Stimulated activated memory B cell treated with anti-CD40 and anti-IgM and Interleukin-4, amounts not matched to agents 10 μg/mL and 1 μg/mL and 100 μg/mL, for 72 hours (primary cell): ENCODE results near the gene BRF1.

ENCODE experiments used
- ATAC-seq: fragments of 150-1000 bp; cut with Tn5 transposase; 2 replicates; pipeline ENCODE4 v1.10.0; 2021
- H3K27ac Mint-ChIP-seq: one replicate; pipeline ENCODE4 v1.8.0; 2022; ENCODE audit warnings: mild to moderate bottlenecking, mixed read lengths
- H3K27me3 Mint-ChIP-seq: one replicate; pipeline ENCODE4 v1.8.0; 2022; ENCODE audit warnings: mixed read lengths
- H3K36me3 Mint-ChIP-seq: one replicate; pipeline ENCODE4 v1.8.0; 2022; ENCODE audit warnings: mixed read lengths
- H3K4me1 Mint-ChIP-seq: one replicate; pipeline ENCODE4 v1.8.0; 2022; ENCODE audit warnings: mixed read lengths
- H3K4me3 Mint-ChIP-seq: one replicate; pipeline ENCODE4 v1.8.0; 2022; ENCODE audit warnings: mild to moderate bottlenecking, moderate library complexity, mixed read lengths
- H3K9me3 Mint-ChIP-seq: one replicate; pipeline ENCODE4 v1.8.0; 2022; ENCODE audit warnings: mixed read lengths

The BRF1 gene

DNA sequence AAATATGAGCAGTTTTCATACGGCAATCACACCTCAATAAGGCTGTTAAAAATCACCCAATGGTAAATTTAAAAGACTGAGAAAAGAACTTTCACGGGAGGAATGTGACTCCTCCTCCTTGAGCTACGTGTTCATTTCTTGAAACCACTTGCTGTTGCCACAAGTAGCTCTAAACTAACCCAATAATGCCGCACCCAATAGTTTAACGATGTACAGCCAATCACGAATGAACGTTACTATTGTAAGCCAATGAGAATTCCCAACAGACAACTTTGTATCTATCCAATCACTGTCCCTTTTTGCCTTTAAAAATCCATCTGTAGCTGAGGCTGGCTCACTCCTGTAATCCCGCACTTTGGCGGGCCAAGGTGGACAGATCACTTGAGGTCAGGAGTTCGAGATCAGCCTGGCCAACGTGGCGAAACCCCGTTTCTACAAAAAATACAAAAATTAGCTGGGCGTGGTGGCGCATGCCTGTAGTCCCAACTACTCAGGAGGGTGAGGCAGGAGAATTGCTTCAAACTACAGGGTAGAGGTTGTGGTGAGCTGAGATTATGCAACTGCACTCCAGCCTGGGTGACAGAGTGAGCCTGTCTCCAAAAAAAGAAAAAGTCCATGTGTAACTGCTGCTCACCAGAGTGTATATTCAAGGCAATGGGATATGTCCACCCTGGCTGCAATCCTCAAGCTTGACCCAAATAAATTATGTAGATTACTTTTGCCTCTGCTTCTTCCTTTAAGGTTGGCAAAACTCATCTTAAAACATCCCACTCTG lies 76.8 kb downstream of the BRF1 start:
- Mint-ChIP-seq H3K36me3 (peaks cover 47% of the 10 kb centered on the region), H3K9me3 (no peaks in the 10 kb centered on the region), H3K4me1 (peaks cover 3% of the 10 kb centered on the region), H3K4me3 (no peak overlapping the region), H3K27ac (no peak overlapping the region), H3K27me3 (no peaks in the 10 kb centered on the region)
- ATAC-seq: no peak

DNA sequence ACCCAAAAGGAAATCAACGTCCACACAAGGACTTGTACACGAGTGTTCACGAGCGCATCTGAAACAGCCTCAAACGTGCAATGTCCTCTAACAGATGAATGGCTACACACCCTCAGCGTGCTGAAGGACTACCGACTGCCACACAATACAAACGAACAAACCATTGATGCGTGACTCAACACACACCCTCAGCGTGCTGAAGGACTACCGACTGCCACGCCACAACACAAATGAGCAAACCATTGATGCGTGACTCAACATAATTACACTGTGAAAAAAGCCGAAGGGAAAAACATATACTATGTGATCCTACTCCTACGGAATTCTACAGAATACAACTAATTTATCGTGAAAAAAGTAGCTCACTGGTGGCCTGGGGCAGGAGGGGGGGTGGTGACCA lies 77.5 kb downstream of the BRF1 start:
- H3K4me1 Mint-ChIP-seq: peaks cover 4% of the 10 kb centered on the region
- H3K27me3 Mint-ChIP-seq: no peaks in the 10 kb centered on the region
- peaks cover 54% of the 10 kb centered on the region for H3K36me3 Mint-ChIP-seq
- H3K9me3 Mint-ChIP-seq: no peaks in the 10 kb centered on the region
- ATAC-seq: no peak
- no peak overlapping the region for H3K4me3 Mint-ChIP-seq
- H3K27ac Mint-ChIP-seq: no peak overlapping the region

DNA sequence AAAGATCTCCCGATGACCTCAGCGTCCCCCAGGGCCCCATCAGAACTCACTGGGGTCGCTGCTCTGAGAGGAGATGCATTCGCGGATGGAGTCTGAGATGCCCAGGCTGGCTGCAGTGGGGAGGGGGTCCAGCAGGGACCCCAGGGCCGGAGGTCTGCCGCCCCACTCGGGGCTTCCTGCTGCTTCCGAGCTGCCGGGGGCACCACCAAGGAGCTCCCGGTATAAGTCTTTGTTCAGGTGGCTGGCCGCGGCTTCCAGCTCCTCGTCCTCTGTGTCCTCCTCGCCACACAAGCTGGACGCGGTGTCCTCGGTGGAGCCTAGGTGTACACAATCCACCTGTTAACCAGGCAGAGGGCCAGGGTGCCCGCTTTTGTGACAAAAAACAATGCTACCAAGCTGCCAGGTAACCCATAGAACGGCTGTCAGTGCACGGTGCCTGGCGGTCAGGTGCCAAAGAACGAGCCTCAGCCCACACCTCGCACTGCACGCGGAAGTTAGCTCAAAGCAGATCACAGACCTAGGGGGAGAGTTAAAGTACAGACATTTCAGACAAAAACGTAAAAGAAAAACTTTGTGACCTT lies 79.1 kb downstream of the BRF1 start:
- peaks cover 60% of the 10 kb centered on the region for H3K36me3 Mint-ChIP-seq
- H3K27me3 Mint-ChIP-seq: no peaks in the 10 kb centered on the region
- no peak overlapping the region for H3K27ac Mint-ChIP-seq
- peaks cover 4% of the 10 kb centered on the region for H3K4me1 Mint-ChIP-seq
- no peaks in the 10 kb centered on the region for H3K9me3 Mint-ChIP-seq
- H3K4me3 Mint-ChIP-seq: no peak overlapping the region
- no peak for ATAC-seq

DNA sequence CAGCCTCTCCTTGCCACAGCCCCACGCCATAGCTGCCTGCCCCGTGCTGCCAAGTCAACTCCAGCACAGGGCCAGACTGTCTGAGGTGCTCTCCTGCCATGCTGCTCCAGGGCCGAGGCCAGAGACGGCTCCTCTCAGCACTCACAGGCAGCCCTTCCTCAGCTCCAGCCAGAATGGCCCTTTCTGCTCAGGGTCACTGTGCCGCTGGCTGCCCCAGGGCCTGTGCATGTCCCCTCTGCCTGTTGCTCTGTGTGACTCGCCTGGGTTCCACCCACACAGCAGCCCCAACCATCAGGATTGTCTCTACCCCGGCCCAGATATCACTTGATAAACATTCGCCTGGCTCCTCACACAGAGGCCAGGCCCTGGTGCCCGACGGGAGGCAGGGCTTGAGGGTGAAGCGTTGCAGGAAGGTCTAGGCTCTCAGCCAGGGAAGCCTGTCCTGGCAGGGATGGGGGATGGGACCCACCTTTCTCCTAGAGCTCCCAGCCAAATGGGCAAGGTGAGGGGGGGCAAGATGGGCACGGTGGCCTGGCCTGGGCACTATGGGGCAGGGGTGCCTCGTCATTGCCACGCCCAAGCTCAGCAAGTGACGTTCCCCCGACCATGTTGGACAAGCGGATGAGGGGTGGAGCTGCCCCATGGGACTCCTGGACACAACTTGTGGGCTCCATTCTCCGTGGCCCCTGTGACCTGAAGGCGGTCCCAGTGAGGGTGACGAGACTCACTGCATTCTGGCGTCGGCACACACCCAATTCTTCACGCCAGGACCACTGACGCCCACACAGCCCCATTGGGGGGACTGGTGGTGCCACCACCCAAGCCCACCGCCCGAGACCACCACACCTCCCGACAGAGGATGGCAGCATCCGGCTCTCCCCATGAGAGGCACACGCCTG lies 79.9 kb downstream of the BRF1 start:
- Mint-ChIP-seq H3K27ac (no peak overlapping the region), H3K4me3 (no peak overlapping the region), H3K4me1 (peaks cover 4% of the 10 kb centered on the region), H3K27me3 (no peaks in the 10 kb centered on the region), H3K9me3 (no peaks in the 10 kb centered on the region), H3K36me3 (peaks cover 63% of the 10 kb centered on the region)
- ATAC-seq: no peak

DNA sequence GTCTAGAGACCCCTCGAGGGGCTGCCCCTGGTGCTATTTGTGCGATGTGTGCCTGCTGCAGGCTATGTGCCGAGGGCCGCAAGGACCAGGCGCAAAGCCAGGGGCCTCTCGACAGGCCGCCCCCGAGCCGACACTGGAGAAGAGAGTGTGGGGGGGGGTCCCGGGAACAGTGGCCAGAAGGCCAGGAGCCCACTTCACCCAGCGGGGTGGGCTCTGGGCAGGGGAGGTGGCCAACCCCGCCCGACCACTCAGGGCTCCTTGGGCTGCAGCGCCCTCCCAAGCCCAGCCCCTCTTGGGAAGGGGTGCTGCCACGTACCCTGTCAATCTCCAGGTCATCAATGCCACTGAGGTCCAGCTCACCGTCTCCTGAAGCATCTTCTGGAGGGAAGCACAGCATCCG lies 81.0 kb downstream of the BRF1 start:
- H3K4me3 Mint-ChIP-seq: no peak overlapping the region
- no peaks in the 10 kb centered on the region for H3K27me3 Mint-ChIP-seq
- peaks cover 63% of the 10 kb centered on the region for H3K36me3 Mint-ChIP-seq

DNA sequence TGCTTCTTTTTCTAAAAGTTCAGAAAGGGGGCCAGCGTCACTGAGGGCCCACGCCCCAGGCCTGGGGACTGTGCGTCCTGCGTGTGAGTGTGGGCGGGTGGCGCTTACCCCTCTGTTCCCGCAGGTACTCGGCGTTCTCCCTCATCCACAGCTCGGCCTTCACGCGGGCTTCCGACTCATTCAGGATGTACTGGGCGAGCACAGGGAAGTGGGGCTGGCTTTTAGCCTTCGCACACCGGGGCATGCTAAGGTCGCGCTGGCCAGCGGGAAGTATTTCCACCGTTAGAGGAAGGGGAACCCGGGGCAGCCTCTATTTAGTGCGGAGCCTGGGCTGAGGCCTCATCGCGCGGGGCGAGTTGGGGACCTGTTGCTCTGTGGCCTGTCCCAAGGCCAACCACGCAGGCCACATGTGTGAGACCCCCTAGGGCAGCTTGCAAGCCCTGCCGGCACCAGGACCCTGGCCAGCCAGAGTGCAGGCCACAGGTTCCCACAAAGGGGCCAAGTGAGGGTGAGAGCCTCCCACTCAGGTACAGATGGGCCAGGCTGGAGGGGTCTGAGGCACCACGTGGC lies 81.7 kb downstream of the BRF1 start:
- Mint-ChIP-seq H3K4me3 (no peak overlapping the region), H3K27me3 (no peaks in the 10 kb centered on the region), H3K27ac (no peak overlapping the region)

More for the DNA sequence above, 81.0 kb downstream of the BRF1 start:
- Mint-ChIP-seq H3K4me1 (peaks cover 10% of the 10 kb centered on the region), H3K27ac (no peak overlapping the region), H3K9me3 (no peaks in the 10 kb centered on the region)
- ATAC-seq: no peak

DNA sequence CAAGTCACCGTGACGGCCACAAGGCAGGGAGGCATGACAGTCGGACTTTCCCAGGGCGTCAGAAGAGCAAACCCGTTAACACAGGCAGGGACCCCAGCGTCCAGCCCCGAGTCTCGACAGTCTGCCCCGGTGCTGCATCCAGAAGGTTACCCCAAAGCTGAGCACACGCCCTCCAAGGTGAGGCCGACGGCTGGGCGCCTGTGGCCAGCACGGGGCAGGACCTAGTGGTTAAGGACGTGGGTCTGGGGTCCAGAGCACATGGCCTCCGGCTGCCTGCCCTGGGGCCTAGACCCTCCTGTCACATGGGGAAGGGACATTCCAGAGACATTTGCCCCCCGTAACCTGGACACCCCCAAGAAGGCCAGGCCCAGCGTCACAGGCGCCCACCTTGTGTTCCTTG lies 82.2 kb downstream of the BRF1 start:
- Mint-ChIP-seq H3K27me3 (no peaks in the 10 kb centered on the region), H3K36me3 (peaks cover 63% of the 10 kb centered on the region), H3K4me1 (peaks cover 10% of the 10 kb centered on the region), H3K9me3 (no peaks in the 10 kb centered on the region), H3K4me3 (no peak overlapping the region), H3K27ac (no peak overlapping the region)
- no peak for ATAC-seq

More for the DNA sequence above, 81.7 kb downstream of the BRF1 start:
- Mint-ChIP-seq H3K4me1 (peaks cover 10% of the 10 kb centered on the region), H3K36me3 (peaks cover 63% of the 10 kb centered on the region), H3K9me3 (no peaks in the 10 kb centered on the region)
- ATAC-seq: no peak

DNA sequence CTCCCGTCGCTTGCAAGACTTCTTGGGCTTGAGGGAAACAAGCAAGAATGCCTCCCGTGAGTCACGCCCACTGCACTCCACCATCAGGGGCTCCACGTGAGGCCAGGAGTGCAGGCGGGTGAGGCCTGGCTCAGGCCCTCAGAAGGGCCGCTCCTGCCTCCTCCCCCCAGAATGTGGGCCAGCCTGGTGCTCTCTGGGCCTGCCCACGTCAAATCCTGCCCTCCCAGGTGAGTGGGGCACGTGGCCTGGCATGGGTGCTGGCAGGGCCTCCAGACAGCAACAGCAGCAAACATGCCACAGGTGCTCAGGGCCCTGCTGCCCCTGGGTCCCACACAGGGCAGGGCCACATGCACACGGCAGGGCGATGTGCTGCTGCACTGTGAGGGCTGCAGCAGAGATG lies 83.0 kb downstream of the BRF1 start:
- ATAC-seq: no peak
- Mint-ChIP-seq H3K9me3 (no peaks in the 10 kb centered on the region), H3K4me3 (no peak overlapping the region), H3K27me3 (no peaks in the 10 kb centered on the region), H3K36me3 (peaks cover 55% of the 10 kb centered on the region), H3K4me1 (peaks cover 10% of the 10 kb centered on the region), H3K27ac (no peak overlapping the region)

DNA sequence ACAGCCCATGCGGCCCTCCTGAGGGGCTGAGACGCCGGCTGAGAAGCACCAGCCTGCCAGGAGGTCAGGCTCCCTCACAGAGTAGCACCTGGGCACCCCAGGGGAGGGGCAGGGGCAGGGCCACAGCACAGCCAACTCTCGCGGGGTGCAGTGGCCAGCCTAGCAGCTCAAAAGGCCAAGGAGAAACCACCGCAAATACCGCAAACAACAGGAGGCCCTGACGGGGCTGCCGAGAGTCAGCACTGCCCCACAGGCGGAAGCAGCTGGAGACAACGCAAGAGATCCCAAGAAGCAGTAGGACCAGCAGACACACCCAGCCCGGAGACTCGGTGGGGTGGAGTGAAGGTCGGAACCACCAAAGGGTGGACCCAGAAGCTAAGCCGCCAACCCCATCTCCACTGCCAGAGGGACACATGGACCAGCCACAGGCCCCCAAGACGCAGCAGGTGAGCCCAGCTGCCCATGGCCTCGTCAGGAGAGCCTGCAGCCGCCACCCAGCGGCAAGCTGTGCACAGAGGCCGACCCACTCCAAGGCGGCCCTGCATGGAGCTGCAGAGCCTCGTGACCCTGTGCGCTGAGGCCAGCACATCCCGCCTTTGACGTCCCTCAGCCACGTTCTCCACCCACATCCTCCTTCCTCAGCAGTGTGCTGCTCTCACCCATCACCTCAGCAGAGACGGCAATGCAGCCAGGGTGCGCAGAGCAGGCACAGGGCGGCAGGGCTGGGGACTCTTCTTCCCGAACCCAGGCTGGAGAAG lies 84.1 kb downstream of the BRF1 start:
- H3K4me1 Mint-ChIP-seq: peaks cover 10% of the 10 kb centered on the region
- no peak for ATAC-seq
- no peaks in the 10 kb centered on the region for H3K27me3 Mint-ChIP-seq
- H3K4me3 Mint-ChIP-seq: no peak overlapping the region
- H3K27ac Mint-ChIP-seq: no peak overlapping the region
- H3K36me3 Mint-ChIP-seq: peaks cover 45% of the 10 kb centered on the region
- H3K9me3 Mint-ChIP-seq: no peaks in the 10 kb centered on the region

DNA sequence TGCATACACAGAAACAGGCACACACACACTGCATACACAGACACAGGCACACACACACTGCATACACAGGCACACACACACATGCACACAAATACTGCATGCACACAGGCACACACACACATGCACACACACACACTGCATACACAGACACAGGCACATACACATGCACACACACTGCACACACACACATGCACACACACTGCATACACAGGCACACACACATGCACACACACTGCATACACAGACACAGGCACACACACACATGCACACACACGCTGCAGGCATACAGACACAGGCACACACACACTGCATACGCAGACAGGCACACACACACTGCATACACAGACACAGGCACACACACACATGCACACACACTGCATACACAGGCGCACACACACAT lies 85.2 kb downstream of the BRF1 start:
- Mint-ChIP-seq H3K4me3 (no peak overlapping the region), H3K36me3 (peaks cover 44% of the 10 kb centered on the region), H3K4me1 (peaks cover 10% of the 10 kb centered on the region), H3K27ac (no peak overlapping the region), H3K27me3 (no peaks in the 10 kb centered on the region), H3K9me3 (no peaks in the 10 kb centered on the region)
- ATAC-seq: no peak

DNA sequence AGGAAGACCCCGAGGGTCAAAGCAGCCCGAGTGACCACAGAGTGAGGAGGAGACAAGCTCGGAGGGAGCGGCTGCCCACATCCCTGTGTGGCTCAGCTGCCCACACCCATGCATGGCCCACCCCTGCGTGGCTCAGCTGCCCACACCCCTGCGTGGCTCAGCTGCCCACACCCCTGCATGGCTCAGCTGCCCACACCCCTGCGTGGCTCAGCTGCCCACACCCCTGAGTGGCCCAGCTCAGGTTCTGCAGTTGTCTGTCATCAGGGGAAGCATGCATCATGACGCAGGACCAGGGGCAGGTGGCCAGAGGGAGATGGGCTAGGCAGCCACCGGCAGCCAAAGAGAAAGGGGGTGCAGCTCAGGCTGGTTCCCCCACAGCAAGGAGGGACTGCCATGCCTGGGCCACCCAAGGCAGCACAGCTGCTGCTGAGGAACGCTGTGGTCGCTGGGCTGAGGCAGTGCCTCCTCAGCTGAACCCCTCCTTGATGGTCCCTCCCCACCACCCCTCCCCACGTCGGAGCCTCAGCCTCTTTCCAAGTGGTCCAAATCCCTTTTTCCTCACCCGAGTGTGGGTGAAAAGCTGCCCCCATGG lies 86.4 kb downstream of the BRF1 start:
- Mint-ChIP-seq H3K36me3 (peaks cover 47% of the 10 kb centered on the region), H3K4me1 (peaks cover 10% of the 10 kb centered on the region), H3K9me3 (no peaks in the 10 kb centered on the region), H3K27ac (no peak overlapping the region), H3K4me3 (no peak overlapping the region), H3K27me3 (no peaks in the 10 kb centered on the region)
- ATAC-seq: no peak

DNA sequence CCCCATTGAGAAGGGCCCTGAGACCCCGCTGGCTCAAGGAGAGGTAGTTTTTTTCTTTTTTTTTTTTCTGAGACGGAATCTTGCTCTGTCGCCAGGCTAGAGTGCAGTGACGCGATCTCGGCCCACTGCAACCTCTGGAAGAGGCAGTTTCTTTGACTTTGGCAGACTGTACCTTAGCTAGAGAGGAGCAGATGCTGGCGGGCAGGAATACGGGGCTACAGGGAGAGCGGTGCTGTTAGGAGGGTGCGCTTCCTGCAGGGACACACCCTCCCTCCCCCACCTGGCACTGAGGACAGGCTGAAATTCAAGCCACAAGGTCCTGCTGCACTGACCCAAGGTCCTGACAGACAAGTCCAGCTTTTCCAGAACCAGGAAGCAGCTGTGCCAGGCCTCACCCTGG lies 87.4 kb downstream of the BRF1 start:
- H3K27me3 Mint-ChIP-seq: no peaks in the 10 kb centered on the region
- ATAC-seq: no peak
- H3K4me1 Mint-ChIP-seq: peaks cover 14% of the 10 kb centered on the region
- H3K4me3 Mint-ChIP-seq: no peak overlapping the region
- no peak overlapping the region for H3K27ac Mint-ChIP-seq
- H3K36me3 Mint-ChIP-seq: peaks cover 44% of the 10 kb centered on the region
- H3K9me3 Mint-ChIP-seq: no peaks in the 10 kb centered on the region

DNA sequence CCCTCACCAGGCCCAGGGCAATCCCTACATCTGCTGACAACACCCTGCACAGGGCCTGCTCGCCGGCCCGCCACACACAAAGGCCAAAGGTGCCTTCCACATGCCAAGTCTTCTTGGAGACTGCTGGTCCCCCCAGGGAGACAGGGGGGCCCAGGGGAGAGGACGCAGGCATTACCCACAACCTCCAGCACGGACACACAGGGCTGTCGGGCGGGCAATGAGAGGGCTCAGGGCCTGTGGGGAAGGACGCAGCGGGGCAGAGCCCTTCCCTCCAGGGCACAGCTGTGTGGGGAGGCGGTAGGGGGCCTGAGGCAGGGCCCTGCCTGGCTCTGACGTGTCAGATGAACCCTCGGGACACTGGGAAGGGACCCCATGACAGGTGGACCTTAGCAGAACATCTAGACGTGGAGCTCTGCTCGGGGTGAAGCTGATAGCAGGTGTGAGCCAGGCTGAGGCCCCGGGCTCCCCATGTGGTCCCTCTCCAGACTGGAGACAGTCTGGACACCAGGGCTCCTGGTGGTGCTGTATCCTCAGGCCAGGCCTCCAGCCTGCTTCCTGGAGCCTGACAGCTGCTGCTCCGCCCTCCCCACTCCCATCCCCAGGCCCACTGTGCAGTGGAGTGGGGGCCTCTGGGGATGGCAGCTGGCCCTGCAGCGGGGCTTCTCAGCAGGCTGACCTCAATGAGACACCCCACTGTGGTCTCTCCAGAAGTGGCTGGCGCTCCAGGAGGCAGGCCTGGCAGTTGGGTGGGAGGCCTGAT lies 88.1 kb downstream of the BRF1 start:
- H3K4me1 Mint-ChIP-seq: peaks cover 15% of the 10 kb centered on the region
- no peak overlapping the region for H3K4me3 Mint-ChIP-seq
- ATAC-seq: no peak
- no peaks in the 10 kb centered on the region for H3K27me3 Mint-ChIP-seq
- peaks cover 39% of the 10 kb centered on the region for H3K36me3 Mint-ChIP-seq
- H3K27ac Mint-ChIP-seq: no peak overlapping the region
- no peaks in the 10 kb centered on the region for H3K9me3 Mint-ChIP-seq

DNA sequence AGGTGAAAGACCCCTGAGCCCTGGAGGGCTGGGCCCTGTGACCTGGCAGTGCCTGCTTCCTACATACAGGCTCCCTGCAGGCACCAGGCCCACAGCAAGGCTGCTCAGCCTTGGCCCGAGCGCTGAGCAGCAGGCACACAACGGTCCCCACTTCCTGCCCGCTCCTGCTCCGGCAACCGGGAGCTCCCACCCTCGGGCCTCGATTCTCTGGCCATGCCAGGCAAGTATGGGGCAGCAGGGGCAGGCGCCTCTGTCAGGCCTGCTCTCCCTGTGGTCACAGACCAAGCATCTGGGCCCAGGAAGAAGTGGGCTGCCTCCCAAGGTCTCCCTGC lies 89.1 kb downstream of the BRF1 start:
- H3K36me3 Mint-ChIP-seq: peaks cover 32% of the 10 kb centered on the region
- no peak for ATAC-seq
- no peak overlapping the region for H3K27ac Mint-ChIP-seq
- peaks cover 15% of the 10 kb centered on the region for H3K4me1 Mint-ChIP-seq
- H3K4me3 Mint-ChIP-seq: no peak overlapping the region
- peaks cover 1% of the 10 kb centered on the region for H3K27me3 Mint-ChIP-seq
- H3K9me3 Mint-ChIP-seq: no peaks in the 10 kb centered on the region
